ENCODE results near the gene ZNF629.
A peak's percentile ranks its signal among the peaks of the same experiment; 100 is the strongest.

ZNF629 gene

GRCh38 chr16:30775392-30776188 is 11.4 kb downstream of the ZNF629 start:
- no peak for TF ChIP-seq EZH2 (optimal IDR thresholded peaks at IDR 0.05; ENCODE audit: low read depth, low read length)
- TF ChIP-seq EZH2phosphoT487 (IDR thresholded peaks at IDR 0.05; ENCODE audit: low read length), result no peak
- TF ChIP-seq CTCF (IDR thresholded peaks at IDR 0.05; ENCODE audit: low read length), result no peak
- no peaks in the 10 kb centered on the region for H3K4me1 ChIP-seq (ENCODE audit: low read length)
- no peaks in the 10 kb centered on the region for H4K20me1 ChIP-seq (ENCODE audit: insufficient read depth, low read length)
- H3K36me3 ChIP-seq (replicated peaks; ENCODE audit: insufficient read depth, low read length), result no peaks in the 10 kb centered on the region; the same call in 1 of the 2 replicates
- no peaks in the 10 kb centered on the region for H3K9me2 ChIP-seq (replicated peaks; ENCODE audit: insufficient read depth, low read length)
- H3K9ac ChIP-seq (ENCODE audit: low read length), result peak overlapping the region; percentile 71
- peak overlapping the region; percentile 69 for H3K4me3 ChIP-seq (ENCODE audit: low read length)
- H3K27me3 ChIP-seq (replicated peaks; ENCODE audit: insufficient read depth, low read length), result no peaks in the 10 kb centered on the region
- no peaks in the 10 kb centered on the region for H3F3A ChIP-seq (ENCODE audit: insufficient read depth, low read length)
- peak overlapping the region; percentile 11; the same call in 1 of the 2 replicates for H3K27ac ChIP-seq (ENCODE audit: low read length)
- H3K4me2 ChIP-seq (ENCODE audit: low read depth, low read length), result peak overlapping the region; percentile 93
- DNase-seq, result peak; percentile 64
- H3K9me3 ChIP-seq (replicated peaks; ENCODE audit: insufficient read depth, low read length), result no peaks in the 10 kb centered on the region
- no peaks in the 10 kb centered on the region for H3K79me2 ChIP-seq (ENCODE audit: low read length)
- H2AFZ ChIP-seq (ENCODE audit: low read length), result peak overlapping the region; percentile 11

GRCh38 chr16:30775131-30775391 is 11.9 kb downstream of the ZNF629 start:
- Histone ChIP-seq H3K4me3 (ENCODE audit: low read length) (peak overlapping the region; percentile 69), H3K9me3 (replicated peaks; ENCODE audit: insufficient read depth, low read length) (no peaks in the 10 kb centered on the region), H2AFZ (ENCODE audit: low read length) (peak overlapping the region; percentile 11; the same call in 1 of the 2 replicates), H3K4me1 (ENCODE audit: low read length) (no peaks in the 10 kb centered on the region), H3K4me2 (ENCODE audit: low read depth, low read length) (peak overlapping the region; percentile 93), H3K79me2 (ENCODE audit: low read length) (no peaks in the 10 kb centered on the region), H3F3A (ENCODE audit: insufficient read depth, low read length) (no peaks in the 10 kb centered on the region), H3K27me3 (replicated peaks; ENCODE audit: insufficient read depth, low read length) (no peaks in the 10 kb centered on the region), H4K20me1 (ENCODE audit: insufficient read depth, low read length) (no peaks in the 10 kb centered on the region), H3K36me3 (replicated peaks; ENCODE audit: insufficient read depth, low read length) (no peaks in the 10 kb centered on the region; the same call in 1 of the 2 replicates), H3K9me2 (replicated peaks; ENCODE audit: insufficient read depth, low read length) (no peaks in the 10 kb centered on the region), H3K27ac (ENCODE audit: low read length) (no peak overlapping the region), H3K9ac (ENCODE audit: low read length) (peak overlapping the region; percentile 71)
- DNase-seq, result no peak
- TF ChIP-seq CTCF (IDR thresholded peaks at IDR 0.05; ENCODE audit: low read length), result no peak

- no peaks in the 10 kb centered on the region for H4K20me1 ChIP-seq (ENCODE audit: insufficient read depth, low read length)
- peak overlapping the region; percentile 69 for H3K4me3 ChIP-seq (ENCODE audit: low read length)
- peak overlapping the region; percentile 93 for H3K4me2 ChIP-seq (ENCODE audit: low read depth, low read length)
- DNase-seq, result no peak
- no peaks in the 10 kb centered on the region; the same call in 1 of the 2 replicates for H3K36me3 ChIP-seq (replicated peaks; ENCODE audit: insufficient read depth, low read length)
- no peak overlapping the region for H3K27ac ChIP-seq (ENCODE audit: low read length)
- no peaks in the 10 kb centered on the region for H3F3A ChIP-seq (ENCODE audit: insufficient read depth, low read length)
- H3K9me3 ChIP-seq (replicated peaks; ENCODE audit: insufficient read depth, low read length), result no peaks in the 10 kb centered on the region
- H3K4me1 ChIP-seq (ENCODE audit: low read length), result no peaks in the 10 kb centered on the region
- no peak overlapping the region; the same call in 1 of the 2 replicates for H3K9ac ChIP-seq (ENCODE audit: low read length)
- TF ChIP-seq EZH2 (optimal IDR thresholded peaks at IDR 0.05; ENCODE audit: low read depth, low read length) (no peak), EZH2phosphoT487 (IDR thresholded peaks at IDR 0.05; ENCODE audit: low read length) (no peak), CTCF (IDR thresholded peaks at IDR 0.05; ENCODE audit: low read length) (no peak)
- no peak overlapping the region for H2AFZ ChIP-seq (ENCODE audit: low read length)
- no peaks in the 10 kb centered on the region for H3K27me3 ChIP-seq (replicated peaks; ENCODE audit: insufficient read depth, low read length)
- H3K9me2 ChIP-seq (replicated peaks; ENCODE audit: insufficient read depth, low read length), result no peaks in the 10 kb centered on the region
- H3K79me2 ChIP-seq (ENCODE audit: low read length), result no peaks in the 10 kb centered on the region
Measured at GRCh38 chr16:30774367-30775130, 12.5 kb downstream of the ZNF629 start.
